GM18868 (cell line): ENCODE data around the gene EIF2S3B.

Source experiments
- ATAC-seq: cut with Tn5 transposase; IDR thresholded peaks from one replicate; pipeline ENCODE4 v1.9.1; 2021; ENCODE audit warnings: mild to moderate bottlenecking, moderate library complexity; ENCODE audit not compliant: unreplicated experiment

The EIF2S3B gene

DNA sequence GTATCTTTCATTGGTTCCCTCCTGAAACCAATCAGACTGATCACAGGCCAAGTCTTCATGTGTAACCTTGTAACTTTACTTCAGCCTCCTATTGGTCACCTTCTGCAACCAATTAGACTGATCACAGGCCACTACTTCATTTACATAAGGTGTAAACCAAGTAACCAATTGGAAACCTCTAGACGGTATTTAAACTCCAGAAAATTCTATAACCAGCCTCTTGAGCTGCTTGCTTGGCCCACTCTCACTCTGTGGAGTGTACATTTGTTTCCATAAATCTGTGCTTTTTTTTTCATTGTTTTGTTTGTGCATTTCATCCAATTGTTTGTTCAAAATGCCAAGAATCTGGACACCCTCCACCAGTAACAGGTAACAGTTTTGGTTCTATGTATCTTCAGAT lies 47.5 kb downstream of the EIF2S3B start:
- ATAC-seq = no peak

GRCh38 chr12:10554228-10554755 lies 48.6 kb downstream of the EIF2S3B start:
- ATAC-seq = no peak

DNA sequence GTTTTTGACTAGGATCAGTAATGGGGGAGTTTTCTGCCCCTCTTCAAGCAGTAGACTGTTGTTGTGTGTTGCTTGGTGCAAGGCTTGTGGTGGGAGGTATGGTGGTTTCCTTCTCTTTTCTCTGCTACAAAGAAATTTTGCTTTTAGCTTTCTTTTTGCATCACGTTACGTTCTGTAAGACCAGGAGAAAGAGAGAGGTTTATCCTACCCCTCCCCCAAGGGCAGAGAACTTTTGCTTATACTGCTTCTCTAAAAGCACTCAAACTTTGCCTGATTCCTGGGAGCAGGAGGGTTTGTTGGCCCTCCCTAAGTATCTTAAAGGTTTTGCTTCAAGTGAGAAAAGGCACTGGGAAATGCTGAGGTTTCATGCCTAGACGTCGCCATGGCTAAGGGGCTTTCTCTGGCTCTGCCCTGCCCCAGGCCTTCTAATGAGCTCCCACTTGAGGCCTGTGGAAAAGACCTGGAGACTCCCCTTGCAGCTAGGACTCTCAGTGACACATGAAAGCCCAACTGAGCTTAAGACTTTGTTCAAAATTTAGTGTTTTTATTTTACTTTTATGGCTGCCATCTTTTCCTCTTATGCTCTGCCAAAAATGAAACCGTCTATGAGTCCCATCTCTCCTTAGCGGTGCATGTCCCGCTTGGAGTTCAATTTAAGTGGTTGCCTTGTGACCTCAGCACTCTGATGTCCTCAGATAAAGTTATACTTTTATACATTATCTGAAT lies 49.2 kb downstream of the EIF2S3B start:
- no peak for ATAC-seq

- ATAC-seq = no peak
These were observed 51.6 kb downstream of the EIF2S3B start for GRCh38 chr12:10557329-10557728.

GRCh38 chr12:10557766-10558165 lies 52.1 kb downstream of the EIF2S3B start:
- peak; percentile 70 for ATAC-seq
